ENCODE data around the gene AKR7A2. TPM values are rescaled to one million over a fixed set of nuclear protein-coding genes. Genes with fewer than 3 reads are reported as not detected.

The AKR7A2 gene
- total and polyA plus RNA-seq, 9 of the 15 experiments (the other 6 are each of a cell fraction or from before 2014, with no cell fraction given): 2.0 to 78.4 (median 49.4) TPM

DNA sequence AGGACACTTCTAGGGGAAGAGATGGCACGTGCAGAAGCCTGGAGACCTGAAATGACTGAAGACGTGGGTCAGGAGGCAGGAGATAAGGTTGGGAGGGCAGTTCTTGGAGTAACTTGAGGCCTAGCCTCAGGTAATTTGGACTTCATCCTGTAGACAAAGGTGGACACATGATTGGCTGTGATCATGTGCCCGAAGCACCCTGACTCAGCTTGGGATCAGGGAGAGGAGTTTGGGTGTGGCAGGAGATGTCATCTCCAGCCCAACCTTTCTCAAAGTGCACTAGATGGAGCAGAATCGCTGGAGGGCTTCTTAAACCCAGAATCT is 1.7 kb upstream of the AKR7A2 start (continued):
- TF ChIP-seq MAFK (IDR thresholded peaks at IDR 0.05; ENCODE audit: low read length) (peak; percentile 37; the same call in 1 of the 2 replicates), XRCC5 (IDR thresholded peaks at IDR 0.05; ENCODE audit: low read depth, low read length) (no peak), GATA2 (CRISPR knock-in tag; IDR thresholded peaks at IDR 0.05) (peak; percentile 46; the same call in 1 of the 2 replicates), TBL1XR1 (IDR thresholded peaks at IDR 0.05; ENCODE audit: low read length in 2 of 2) (0 out of 4 replicates have a peak, but pooled peaks of 1 of the 2 experiments have one; percentile 31), ARID1B (IDR thresholded peaks at IDR 0.05) (peak; percentile 70), SRSF3 (IDR thresholded peaks at IDR 0.05; ENCODE audit: insufficient read depth, low read length) (no peak), DDX20 (tag; IDR thresholded peaks at IDR 0.05; ENCODE audit: low read depth) (no peak), KDM2B (CRISPR knock-in tag; IDR thresholded peaks at IDR 0.05) (no peak), ARNT (IDR thresholded peaks at IDR 0.05) (no peak), ZNF589 (CRISPR knock-in tag; IDR thresholded peaks at IDR 0.05; ENCODE audit: low read depth) (no peak; the same call in 1 of the 2 replicates), ZEB2 (IDR thresholded peaks at IDR 0.05) (peak; percentile 93; the same call in 1 of the 2 replicates), KDM5B (IDR thresholded peaks at IDR 0.05; ENCODE audit: insufficient replicate concordance, low read depth, low read length) (no peak), SNRNP70 (optimal IDR thresholded peaks at IDR 0.05; ENCODE audit: low read depth, low read length) (peak; percentile 33), HMG20B (CRISPR knock-in tag; IDR thresholded peaks at IDR 0.05) (no peak), PML (IDR thresholded peaks at IDR 0.05; ENCODE audit: low read length) (no peak), PHF21A (IDR thresholded peaks at IDR 0.05; ENCODE audit: borderline replicate concordance, low read depth) (no peak)
- TF ChIP-seq, protein P1, sequence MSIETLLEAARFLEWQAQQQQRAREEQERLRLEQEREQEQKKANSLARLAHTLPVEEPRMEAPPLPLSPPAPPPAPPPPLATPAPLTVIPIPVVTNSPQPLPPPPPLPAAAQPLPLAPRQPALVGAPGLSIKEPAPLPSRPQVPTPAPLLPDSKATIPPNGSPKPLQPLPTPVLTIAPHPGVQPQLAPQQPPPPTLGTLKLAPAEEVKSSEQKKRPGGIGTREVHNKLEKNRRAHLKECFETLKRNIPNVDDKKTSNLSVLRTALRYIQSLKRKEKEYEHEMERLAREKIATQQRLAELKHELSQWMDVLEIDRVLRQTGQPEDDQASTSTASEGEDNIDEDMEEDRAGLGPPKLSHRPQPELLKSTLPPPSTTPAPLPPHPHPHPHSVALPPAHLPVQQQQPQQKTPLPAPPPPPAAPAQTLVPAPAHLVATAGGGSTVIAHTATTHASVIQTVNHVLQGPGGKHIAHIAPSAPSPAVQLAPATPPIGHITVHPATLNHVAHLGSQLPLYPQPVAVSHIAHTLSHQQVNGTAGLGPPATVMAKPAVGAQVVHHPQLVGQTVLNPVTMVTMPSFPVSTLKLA (conservative IDR thresholded peaks at IDR 0.05): peak; percentile 57 to 65; a peak in 3 of 4 replicates
- TF ChIP-seq, protein P2, sequence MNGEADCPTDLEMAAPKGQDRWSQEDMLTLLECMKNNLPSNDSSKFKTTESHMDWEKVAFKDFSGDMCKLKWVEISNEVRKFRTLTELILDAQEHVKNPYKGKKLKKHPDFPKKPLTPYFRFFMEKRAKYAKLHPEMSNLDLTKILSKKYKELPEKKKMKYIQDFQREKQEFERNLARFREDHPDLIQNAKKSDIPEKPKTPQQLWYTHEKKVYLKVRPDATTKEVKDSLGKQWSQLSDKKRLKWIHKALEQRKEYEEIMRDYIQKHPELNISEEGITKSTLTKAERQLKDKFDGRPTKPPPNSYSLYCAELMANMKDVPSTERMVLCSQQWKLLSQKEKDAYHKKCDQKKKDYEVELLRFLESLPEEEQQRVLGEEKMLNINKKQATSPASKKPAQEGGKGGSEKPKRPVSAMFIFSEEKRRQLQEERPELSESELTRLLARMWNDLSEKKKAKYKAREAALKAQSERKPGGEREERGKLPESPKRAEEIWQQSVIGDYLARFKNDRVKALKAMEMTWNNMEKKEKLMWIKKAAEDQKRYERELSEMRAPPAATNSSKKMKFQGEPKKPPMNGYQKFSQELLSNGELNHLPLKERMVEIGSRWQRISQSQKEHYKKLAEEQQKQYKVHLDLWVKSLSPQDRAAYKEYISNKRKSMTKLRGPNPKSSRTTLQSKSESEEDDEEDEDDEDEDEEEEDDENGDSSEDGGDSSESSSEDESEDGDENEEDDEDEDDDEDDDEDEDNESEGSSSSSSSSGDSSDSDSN (IDR thresholded peaks at IDR 0.05; ENCODE audit: borderline replicate concordance in 1 of 2, low read depth in 2 of 2, low read length in 2 of 2): 0 out of 4 replicates have a peak, but pooled peaks of 1 of the 2 experiments have one; percentile 42
- TF ChIP-seq, protein P3, sequence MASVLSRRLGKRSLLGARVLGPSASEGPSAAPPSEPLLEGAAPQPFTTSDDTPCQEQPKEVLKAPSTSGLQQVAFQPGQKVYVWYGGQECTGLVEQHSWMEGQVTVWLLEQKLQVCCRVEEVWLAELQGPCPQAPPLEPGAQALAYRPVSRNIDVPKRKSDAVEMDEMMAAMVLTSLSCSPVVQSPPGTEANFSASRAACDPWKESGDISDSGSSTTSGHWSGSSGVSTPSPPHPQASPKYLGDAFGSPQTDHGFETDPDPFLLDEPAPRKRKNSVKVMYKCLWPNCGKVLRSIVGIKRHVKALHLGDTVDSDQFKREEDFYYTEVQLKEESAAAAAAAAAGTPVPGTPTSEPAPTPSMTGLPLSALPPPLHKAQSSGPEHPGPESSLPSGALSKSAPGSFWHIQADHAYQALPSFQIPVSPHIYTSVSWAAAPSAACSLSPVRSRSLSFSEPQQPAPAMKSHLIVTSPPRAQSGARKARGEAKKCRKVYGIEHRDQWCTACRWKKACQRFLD (CRISPR knock-in tag; IDR thresholded peaks at IDR 0.05): peak; percentile 56; the same call in 1 of the 2 replicates
- TF ChIP-seq, protein P4, sequence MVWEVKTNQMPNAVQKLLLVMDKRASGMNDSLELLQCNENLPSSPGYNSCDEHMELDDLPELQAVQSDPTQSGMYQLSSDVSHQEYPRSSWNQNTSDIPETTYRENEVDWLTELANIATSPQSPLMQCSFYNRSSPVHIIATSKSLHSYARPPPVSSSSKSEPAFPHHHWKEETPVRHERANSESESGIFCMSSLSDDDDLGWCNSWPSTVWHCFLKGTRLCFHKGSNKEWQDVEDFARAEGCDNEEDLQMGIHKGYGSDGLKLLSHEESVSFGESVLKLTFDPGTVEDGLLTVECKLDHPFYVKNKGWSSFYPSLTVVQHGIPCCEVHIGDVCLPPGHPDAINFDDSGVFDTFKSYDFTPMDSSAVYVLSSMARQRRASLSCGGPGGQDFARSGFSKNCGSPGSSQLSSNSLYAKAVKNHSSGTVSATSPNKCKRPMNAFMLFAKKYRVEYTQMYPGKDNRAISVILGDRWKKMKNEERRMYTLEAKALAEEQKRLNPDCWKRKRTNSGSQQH (CRISPR knock-in tag; IDR thresholded peaks at IDR 0.05): no peak
- TF ChIP-seq, protein P5, sequence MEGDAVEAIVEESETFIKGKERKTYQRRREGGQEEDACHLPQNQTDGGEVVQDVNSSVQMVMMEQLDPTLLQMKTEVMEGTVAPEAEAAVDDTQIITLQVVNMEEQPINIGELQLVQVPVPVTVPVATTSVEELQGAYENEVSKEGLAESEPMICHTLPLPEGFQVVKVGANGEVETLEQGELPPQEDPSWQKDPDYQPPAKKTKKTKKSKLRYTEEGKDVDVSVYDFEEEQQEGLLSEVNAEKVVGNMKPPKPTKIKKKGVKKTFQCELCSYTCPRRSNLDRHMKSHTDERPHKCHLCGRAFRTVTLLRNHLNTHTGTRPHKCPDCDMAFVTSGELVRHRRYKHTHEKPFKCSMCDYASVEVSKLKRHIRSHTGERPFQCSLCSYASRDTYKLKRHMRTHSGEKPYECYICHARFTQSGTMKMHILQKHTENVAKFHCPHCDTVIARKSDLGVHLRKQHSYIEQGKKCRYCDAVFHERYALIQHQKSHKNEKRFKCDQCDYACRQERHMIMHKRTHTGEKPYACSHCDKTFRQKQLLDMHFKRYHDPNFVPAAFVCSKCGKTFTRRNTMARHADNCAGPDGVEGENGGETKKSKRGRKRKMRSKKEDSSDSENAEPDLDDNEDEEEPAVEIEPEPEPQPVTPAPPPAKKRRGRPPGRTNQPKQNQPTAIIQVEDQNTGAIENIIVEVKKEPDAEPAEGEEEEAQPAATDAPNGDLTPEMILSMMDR (IDR thresholded peaks at IDR 0.05 in 2 of 3, conservative IDR thresholded peaks at IDR 0.05 in 1 of 3; ENCODE audit: insufficient read depth in 2 of 3, low read depth in 1 of 3, low read length in 3 of 3): no peak

All from K562 (cell line).